HG03457 (cell line): ENCODE results near the gene PRMT1.

Experiments used
- ATAC-seq: cut with Tn5 transposase; IDR thresholded peaks from one replicate; pipeline ENCODE4 v1.9.1; 2021; ENCODE audit warnings: moderate number of reproducible peaks; ENCODE audit not compliant: unreplicated experiment

PRMT1 gene

DNA sequence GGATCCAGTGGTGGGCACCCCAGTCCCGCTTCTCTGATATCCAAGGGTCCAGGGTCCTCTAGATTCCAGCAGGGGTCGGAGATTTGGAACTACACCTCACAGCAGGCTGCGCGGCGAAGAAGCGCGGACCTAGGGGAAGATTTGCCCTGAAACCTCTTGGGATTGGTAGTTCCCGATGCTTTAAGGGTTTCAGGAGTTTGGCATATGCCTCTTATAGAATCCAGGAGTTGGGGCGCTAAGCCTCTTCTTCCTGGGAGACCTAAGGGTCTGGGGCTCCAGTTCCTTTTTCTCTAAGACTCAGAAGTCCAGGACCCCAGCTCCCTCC is 11.0 kb upstream of the PRMT1 start:
- ATAC-seq: peak; percentile 2

DNA sequence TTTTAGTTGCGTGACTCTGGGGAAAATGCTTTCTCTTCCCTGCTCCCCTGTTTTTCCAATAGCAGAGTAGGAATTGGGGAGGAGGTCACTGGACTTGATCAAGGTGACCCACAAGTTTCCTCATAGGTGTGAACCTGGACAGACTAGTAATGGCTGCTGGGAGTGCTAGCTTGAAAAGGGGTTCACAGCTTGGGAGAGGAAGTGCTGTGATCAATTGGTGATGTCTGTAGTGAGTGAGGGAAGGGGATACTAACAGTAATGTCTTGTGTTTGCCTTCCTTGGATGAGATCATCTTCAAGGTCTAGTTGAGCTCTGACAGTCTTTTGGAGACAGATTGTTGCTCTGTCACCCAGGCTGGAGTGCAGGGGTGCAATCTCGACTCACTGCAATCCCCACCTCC is 9.6 kb upstream of the PRMT1 start:
- ATAC-seq: no peak

DNA sequence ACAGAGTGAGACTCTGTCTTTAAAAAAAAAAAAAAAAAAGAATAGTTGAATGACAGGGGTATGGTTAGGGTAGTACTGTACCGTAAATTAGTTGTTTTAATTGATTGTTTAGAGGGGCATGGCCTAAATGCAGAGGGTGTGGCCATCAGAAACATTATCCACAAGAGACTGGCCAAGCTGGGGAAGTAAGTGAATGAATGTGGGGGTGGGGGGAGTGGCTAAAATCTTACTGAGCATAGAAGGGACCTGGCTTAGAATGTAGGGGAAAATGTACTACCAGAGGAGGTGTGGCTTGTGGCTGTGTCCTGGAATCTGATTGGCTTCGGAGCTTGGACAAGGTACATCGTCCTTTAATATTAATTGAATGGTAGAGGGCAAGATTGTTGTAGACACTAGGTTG is 7.6 kb upstream of the PRMT1 start:
- ATAC-seq: no peak

DNA sequence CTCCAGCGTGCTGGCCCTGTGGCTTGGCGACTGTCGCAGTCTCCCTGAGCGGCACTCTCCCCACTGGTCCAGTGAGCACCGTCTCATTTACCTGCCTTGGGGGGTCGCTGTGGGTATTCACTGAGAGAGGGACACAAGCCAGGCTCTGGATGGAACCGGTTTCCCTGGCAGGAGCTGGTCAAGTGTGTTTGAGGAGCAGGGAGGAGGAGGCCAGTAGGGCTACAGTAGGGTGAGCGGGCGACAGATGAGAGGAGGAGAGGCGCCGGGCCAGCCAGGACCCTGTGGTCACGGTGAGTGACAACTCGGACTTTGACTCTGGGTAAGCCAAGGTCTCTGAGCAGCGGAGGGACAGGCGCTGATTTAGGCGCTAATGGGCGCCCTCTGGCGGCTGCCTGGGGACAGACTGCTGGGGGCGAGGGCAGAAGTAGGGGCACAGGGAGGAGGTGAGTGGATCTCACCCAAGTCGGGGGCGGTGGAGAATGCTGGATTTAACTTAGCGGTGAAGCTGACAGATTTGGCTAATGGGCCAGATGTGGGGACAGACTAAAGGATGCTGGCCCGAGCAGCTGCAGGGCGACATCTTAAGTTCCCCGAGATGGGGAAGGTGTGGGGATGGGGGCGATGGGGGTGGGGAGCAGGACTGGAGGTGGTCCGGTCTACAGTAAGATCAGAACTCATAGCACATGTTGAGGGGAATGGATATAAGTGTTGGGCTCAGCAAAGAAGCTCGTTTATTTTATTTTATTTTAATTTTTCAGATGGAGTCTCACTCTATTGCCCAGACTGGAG is 4.7 kb upstream of the PRMT1 start:
- no peak for ATAC-seq

DNA sequence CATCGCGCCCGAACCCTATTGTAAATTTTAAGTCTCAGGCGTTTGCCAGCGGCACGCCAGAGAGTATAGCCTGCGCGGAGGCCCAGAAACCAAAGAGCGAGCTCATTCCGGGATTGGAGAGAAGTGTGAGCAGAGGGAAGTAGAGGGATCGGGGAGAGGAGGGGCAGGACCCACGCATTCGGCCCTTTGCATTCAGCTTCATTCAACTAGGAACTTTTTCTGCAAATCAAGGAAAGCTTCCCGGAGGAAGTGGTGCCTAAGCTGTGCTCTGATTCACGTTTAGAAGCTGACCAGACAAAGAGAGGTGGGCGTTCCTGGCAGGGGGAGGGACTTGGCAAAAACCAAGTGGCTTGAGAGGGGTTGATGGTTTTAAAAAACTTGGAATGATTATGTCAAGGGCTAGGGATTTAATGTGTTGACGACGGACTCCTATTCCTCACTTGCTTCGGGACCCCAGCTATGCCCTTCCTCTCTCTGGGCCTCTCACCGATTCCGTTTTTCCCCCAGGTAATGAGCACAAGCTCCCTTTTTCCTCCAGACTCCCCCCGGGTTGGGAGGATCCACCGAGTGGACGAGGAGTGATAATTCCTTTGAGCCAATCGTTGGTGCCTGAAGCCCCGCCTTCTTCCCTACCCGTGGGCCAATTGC is 811 bp upstream of the PRMT1 start:
- no peak for ATAC-seq

DNA sequence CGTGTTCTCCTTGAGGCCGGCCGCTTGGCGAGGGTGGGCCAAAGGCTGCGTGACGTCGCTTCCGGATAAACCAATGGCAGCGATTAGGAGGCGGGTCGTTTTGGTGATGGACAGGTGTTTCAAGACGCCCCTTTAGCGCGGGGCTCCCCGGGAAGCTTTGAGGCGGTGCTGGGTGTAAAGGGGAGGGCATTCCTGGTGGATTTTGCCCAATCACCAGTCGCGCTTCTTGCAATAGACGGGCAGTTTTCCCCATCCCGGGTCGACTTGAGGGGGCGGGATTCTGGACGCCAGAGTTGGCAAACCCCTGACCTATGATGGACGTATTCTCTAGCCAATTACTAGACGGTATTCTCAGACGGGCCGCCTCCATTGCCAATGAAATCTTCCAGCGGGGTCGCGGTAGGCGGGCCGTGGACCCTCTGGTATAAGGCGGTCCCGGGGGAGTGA is 264 bp upstream of the PRMT1 start:
- ATAC-seq: peak; percentile 59

DNA sequence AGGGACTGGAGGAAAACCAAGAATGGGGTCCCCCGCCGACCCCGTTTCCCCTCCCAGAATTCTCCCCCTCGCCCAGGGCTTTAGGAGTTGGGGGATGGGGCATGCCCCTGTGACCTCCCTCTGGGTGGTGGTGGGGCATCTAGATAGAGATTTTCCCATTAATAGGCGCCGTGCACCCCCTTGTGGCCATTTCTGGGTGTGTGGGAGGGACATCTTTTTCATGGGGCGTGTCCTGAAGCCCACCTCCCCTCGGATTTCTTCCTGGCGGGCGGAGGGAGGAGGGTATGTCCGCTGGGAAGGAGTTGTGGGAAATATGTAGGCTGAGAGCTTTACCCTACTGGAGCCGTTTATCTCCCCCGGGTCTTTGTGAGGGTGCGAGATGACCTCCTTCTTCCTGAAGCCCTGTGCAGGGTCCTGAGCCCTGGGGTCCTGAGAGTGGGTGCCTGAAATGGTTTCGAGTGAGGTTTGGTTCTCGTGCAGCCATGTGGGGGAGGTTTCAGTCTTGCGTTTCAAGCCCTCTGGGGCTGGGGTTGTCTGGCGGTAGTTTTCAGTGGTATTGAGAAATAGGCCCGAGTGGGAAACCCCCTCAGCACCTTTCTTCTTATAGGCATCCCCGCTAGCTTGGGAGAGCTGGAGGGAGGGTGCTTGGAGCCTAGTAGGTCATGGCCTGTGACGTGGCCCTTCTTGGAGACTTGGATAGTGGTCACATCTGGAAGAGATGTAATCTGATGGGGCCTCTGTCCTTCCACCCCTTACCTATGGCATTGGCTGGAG is 1.0 kb downstream of the PRMT1 start:
- ATAC-seq: no peak

DNA sequence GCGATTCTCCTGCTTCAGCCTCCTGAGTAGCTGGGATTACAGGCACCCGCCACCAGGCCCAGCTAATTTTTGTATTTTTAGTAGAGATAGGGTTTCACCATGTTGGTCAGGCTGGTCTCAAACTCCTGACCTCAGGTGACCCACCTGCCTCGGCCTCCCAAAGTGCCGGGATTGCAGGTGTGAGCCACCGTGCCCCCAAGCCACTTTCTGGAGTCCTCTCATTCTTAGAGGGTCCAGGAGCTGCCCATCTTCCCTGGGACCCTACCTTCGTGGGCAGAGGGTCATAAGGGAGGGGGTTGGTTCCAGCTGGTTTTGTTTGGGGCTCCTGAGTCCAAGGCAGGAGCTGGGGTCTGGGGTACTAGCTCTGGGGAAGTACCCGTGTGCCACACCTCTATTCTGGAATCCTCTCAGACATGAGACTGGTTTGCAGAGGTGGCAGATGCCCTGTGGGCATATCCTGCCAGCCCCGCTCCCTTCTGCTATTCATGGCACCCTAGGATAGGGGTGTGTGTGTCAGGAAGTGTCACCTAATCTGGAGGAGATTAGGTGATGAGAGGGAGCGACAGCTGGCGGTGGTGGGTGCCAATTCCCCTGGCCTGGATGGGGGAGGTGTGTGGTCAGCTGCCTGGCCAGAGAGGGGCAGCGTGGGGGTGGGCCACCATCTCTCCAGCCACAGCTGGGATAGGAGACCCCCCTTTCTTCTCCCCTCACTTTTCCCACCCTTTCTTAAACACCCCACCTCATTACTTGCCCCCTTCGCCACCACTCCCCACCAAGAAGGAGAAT is 2.1 kb downstream of the PRMT1 start:
- ATAC-seq: no peak

DNA sequence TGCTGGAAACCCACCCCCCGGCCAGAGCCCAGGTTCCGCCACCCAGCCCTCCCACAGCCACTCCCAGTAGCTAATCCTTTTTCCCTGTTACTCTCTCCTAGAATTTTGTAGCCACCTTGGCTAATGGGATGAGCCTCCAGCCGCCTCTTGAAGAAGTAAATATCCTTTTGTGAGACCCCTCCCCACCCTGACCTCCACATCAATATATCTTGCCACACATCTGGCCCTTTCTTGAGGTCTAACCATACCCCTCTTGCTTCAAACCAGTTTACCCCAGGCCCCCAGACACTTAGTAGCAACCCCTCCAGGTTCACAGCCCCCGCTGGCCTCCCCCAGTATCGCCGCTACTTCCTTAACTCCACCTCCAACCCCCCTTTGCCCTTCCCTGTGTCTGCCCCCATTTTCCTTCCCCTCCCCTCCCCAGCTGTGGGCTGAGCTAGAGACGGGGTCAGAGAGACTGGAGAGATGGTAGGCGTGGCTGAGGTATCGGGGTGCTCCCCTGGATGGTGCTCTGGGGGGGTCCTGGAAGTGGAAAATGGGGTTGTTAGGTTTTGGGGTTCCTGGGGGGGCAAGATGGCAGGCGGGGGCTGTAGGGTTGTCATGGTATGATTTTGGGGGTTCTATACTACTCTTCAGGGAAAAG is 2.8 kb downstream of the PRMT1 start:
- no peak for ATAC-seq

DNA sequence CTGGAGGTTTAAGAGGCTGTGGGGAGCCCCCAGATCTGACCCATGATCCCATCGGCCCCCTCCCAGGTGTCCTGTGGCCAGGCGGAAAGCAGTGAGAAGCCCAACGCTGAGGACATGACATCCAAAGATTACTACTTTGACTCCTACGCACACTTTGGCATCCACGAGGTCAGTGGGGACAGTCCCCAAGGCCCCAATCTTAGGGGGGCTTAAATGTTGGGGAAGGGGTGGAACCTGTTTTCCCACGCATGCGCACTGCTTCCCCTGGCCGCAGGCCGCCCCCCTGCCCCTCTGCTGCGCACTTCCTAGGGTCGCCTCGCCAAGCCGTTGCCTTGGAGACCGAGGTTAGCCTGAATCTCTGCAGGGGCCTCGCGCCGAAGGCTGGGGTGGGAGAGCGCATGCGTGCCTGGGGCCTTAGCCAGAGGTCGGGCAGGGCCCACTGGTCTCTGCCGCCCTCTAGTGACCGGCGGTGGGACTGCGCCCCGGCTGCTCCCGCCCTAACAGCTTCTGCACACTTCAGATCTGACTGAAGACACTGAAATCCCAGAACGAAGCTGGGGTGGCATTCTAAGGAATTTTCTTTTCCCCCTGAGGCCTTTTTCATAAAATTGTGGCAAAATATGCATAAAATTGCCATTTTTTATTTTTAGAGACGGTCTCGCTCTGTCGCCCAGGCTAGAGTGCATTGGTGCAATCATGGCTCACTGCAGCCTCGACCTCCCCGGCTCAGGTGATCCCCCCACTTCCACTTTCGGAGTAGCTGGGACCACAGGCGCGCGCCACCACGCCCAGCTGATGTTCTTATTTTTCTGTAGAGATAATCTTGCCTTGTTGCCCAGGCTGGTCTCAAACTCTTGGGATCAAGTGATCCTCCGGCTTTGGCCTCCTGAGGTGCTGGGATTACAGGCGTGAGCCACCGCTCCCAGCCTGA is 3.6 kb downstream of the PRMT1 start:
- no peak for ATAC-seq

DNA sequence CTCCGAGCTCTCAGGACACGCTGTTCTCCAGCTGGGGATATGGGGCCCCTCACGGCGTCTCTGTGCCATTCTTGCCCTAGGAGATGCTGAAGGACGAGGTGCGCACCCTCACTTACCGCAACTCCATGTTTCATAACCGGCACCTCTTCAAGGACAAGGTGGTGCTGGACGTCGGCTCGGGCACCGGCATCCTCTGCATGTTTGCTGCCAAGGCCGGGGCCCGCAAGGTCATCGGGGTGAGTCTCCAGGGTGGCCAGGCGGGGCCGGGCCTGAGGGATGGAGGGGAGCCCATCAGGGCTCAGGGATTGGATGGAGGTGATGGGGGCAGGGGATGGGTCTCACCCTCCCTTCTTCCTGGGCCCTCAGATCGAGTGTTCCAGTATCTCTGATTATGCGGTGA is 4.8 kb downstream of the PRMT1 start:
- no peak for ATAC-seq

DNA sequence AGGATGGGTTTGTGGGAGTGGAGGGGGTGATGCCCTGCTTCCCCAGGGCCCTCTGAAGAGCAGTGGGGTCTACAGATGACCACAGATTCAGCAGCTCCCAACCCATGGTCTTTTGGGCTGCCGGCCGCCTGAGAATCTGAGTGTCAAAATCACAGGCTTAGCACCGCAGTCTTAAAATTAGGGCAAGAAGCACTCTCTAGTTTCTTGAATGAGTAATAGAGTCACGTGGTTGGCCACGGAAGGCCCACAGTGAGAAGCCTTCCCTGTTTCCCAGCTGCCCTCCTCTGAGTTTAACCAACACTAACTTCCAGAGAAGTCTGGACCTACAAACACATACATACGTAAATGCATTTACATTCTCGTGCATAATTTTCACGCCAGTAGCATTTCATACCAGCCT is 5.2 kb downstream of the PRMT1 start:
- no peak for ATAC-seq

DNA sequence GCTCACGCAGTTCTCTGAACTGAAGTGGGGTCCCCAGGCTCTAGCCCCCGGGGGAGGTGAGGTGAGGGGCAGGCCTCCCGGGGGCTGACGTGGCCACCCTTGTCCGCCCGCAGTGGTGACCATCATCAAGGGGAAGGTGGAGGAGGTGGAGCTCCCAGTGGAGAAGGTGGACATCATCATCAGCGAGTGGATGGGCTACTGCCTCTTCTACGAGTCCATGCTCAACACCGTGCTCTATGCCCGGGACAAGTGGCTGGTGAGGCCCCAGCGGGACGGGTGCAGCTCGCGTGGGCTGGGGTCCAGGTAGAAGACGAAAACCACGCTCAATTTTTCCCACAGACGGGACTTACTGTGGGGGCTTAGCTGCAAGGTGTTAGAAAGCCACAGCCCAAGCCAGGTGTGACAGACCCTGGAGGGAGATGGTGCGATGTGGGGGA is 6.8 kb downstream of the PRMT1 start:
- ATAC-seq: no peak

DNA sequence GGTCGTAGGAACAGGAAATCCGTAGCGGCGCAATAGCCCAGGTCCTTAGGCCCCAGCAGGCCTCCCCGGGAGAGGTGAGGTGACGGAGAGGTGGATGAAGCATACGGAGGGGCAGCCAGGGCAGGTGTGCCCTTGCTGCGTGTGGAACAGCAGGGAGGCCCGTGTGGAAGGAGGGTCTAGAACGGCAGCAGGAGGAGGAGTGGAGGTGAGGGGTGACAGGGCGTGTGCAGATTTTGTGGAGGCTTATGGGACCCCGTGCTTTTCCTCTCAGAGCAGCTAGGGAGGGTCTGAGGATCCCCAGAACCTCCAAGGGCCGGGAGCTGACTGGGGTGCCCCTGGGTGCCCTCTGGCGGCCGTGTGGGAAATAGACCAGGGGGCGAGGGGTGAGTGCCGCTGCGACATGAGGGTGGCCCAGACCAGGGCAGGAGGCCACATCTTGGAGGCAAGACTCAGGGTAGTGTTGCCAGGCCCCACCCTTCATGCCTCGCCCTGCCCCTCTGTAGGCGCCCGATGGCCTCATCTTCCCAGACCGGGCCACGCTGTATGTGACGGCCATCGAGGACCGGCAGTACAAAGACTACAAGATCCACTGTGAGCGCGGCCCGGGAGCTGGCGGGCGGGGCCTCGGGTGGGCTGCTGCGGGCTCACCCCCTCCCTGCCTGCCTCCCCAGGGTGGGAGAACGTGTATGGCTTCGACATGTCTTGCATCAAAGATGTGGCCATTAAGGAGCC is 7.3 kb downstream of the PRMT1 start:
- ATAC-seq: no peak

DNA sequence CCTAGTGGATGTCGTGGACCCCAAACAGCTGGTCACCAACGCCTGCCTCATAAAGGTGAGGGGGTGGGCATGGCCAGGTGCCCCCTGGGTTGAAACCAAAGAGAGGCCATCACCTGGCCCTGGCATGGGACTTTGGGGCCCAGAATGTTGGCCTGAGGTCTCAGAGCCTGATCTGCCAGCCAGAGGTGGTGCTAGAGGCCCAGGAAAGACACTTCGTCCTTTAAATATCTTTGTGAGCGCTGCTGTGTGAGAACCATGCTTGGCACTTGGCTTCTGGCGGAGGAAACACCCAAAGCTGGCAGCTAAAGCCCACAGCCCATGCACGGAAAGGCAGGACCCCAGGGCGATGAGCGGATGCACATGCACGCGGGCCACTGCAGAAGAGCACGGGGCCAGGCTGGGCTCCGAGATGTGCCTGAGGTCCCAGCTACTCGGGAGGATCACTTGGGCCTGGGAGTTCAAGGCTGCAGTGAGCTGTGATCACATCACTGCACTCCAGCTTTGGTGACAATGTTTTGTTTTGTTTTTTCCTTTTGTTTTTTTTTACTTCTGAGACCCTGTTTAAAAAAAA is 8.0 kb downstream of the PRMT1 start:
- no peak for ATAC-seq

DNA sequence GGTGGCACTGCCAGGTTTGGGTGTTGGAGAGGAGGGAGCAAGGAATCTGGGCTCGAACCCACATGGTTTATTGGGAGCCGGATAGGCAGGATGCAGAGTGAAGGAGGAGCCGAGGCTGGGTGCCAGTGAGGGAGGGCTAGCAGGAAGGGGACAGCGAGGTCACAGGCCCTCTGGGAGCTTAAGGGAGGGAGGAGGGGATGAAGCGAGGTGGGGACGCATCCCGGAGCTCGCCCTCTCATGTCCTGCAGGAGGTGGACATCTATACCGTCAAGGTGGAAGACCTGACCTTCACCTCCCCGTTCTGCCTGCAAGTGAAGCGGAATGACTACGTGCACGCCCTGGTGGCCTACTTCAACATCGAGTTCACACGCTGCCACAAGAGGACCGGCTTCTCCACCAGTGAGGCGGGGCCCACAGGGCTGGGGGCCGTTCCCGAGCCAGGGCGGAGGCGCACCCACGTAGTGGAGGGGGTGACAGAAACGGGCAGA is 8.8 kb downstream of the PRMT1 start:
- no peak for ATAC-seq

DNA sequence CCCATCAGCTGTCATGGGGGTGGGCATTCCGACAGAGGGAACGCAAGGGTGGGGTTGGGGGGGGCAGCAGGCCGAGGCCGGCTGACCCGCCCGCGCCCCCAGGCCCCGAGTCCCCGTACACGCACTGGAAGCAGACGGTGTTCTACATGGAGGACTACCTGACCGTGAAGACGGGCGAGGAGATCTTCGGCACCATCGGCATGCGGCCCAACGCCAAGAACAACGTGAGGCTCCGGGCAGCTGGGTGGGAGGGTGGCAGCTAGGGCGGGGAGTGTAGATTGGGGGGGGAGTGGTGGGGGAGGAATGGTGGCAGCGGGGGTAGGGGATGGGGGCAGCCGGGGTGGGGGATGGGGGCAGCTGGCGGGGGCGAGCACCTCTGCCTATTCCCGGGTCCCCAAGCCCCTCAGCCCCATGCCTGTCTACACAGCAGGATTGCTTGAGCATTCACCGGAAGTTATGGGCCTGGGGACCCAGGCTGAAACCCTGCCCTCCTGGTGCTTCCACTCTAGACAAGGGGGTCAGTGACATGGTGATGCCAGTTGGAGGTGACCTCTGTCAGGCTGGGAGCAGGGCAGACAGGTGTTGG is 9.5 kb downstream of the PRMT1 start:
- no peak for ATAC-seq

DNA sequence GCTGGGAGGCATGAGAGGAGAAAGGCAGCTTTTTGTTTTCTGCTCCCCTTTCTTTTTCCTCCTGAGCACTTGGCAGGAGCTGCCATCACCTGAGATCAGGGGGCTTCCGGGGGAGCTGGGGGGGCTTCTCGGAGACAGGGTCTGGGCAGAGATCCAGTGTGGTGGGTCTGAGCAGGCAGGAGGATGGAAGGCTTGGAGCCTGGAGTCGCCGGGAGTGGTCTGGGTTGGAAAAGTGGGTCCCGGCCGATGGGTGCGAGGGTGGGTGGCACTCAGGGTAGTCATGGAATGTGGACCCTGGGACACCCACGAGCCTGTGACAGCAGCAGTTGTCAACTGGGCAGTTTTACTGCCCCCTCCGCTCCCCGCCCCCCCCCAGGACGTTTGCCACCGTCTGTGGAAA is 10.1 kb downstream of the PRMT1 start:
- ATAC-seq: no peak
